Ishikawa (cell line): ENCODE results near the gene PLIN3.

ENCODE experiments used
- CEBPB ChIP-seq: IDR thresholded peaks from 2 replicates; pipeline ENCODE4 v1.6.1; 2012
- CREB1 ChIP-seq: IDR thresholded peaks from 2 replicates; pipeline ENCODE4 v1.6.1; 2012; ENCODE audit warnings: low read depth
- EGR1 ChIP-seq: IDR thresholded peaks from 2 replicates; pipeline ENCODE4 v1.6.1; 2012
- EP300 ChIP-seq: IDR thresholded peaks from 2 replicates; pipeline ENCODE4 v1.6.1; 2012; ENCODE audit warnings: borderline replicate concordance
- FOXM1 ChIP-seq: IDR thresholded peaks from 2 replicates; pipeline ENCODE4 v1.6.1; 2012; ENCODE audit warnings: low read depth, borderline replicate concordance
- MAX ChIP-seq: IDR thresholded peaks from 2 replicates; pipeline ENCODE4 v1.6.1; 2012
- NFIC ChIP-seq: IDR thresholded peaks from 2 replicates; pipeline ENCODE4 v1.6.1; 2012
- RAD21 ChIP-seq: IDR thresholded peaks from 2 replicates; pipeline ENCODE4 v1.6.1; 2012; ENCODE audit warnings: low read depth
- REST ChIP-seq: IDR thresholded peaks from 2 replicates; pipeline ENCODE4 v1.6.1; 2012; ENCODE audit warnings: low read depth, mild to moderate bottlenecking
- TAF1 ChIP-seq: IDR thresholded peaks from 2 replicates; pipeline ENCODE4 v1.6.1; 2012; ENCODE audit warnings: low read depth, mild to moderate bottlenecking
- TCF12 ChIP-seq: IDR thresholded peaks from 2 replicates; pipeline ENCODE4 v1.6.1; 2012; ENCODE audit warnings: low read depth
- TEAD4 ChIP-seq: IDR thresholded peaks from 2 replicates; pipeline ENCODE4 v1.6.1; 2012
- USF1 ChIP-seq: IDR thresholded peaks from 2 replicates; pipeline ENCODE4 v1.6.1; 2012
- YY1 ChIP-seq: IDR thresholded peaks from 2 replicates; pipeline ENCODE4 v1.6.1; 2012; ENCODE audit warnings: low read depth
- ZBTB7A ChIP-seq: IDR thresholded peaks from 2 replicates; pipeline ENCODE4 v1.6.1; 2012; ENCODE audit warnings: low read depth

PLIN3 gene

GRCh38 chr19:4815426-4816201, 51.9 kb downstream of the PLIN3 start:
- no peak for TF ChIP-seq FOXM1
- no peak for TF ChIP-seq REST
- TF ChIP-seq ZBTB7A: no peak
- peak; percentile 62 for TF ChIP-seq YY1
- peak; percentile 99 for TF ChIP-seq MAX
- no peak for TF ChIP-seq TAF1
- TF ChIP-seq CEBPB: no peak
- TF ChIP-seq USF1: peak; percentile 99
- TF ChIP-seq CREB1: no peak
- TF ChIP-seq NFIC: no peak
- no peak for TF ChIP-seq EP300
- TF ChIP-seq TCF12: no peak
- TF ChIP-seq EGR1: no peak
- TF ChIP-seq TEAD4: no peak
- no peak for TF ChIP-seq RAD21

GRCh38 chr19:4814625-4815425, 52.6 kb downstream of the PLIN3 start:
- TF ChIP-seq FOXM1: no peak
- no peak for TF ChIP-seq CEBPB
- TF ChIP-seq TAF1: no peak
- no peak for TF ChIP-seq NFIC
- TF ChIP-seq TEAD4: no peak
- TF ChIP-seq ZBTB7A: no peak
- TF ChIP-seq REST: no peak
- no peak for TF ChIP-seq YY1
- no peak for TF ChIP-seq EP300
- no peak for TF ChIP-seq MAX
- no peak for TF ChIP-seq RAD21

GRCh38 chr19:4811328-4812131, 55.9 kb downstream of the PLIN3 start:
- TF ChIP-seq TEAD4 (no peak), RAD21 (peak; percentile 58; the same call in 1 of the 2 replicates)

GRCh38 chr19:4807188-4807587, 60.3 kb downstream of the PLIN3 start:
- TF ChIP-seq TEAD4 (no peak), EP300 (no peak), MAX (no peak), EGR1 (no peak), CEBPB (no peak), ZBTB7A (no peak), TCF12 (no peak), YY1 (no peak), REST (no peak), USF1 (no peak), TAF1 (no peak), NFIC (no peak)
